Stromal cell of bone marrow (primary cell): ENCODE data around the gene TSPY9.
"Not testable (repeated sequence)": the region's sequence is repeated elsewhere in the genome, so short reads cannot be mapped to it uniquely, and the experiment has no call there.

Experiments
- DNase-seq: peaks from one replicate; pipeline ENCODE4 v3.0.0-alpha.2; 2012; ENCODE audit warnings: low read depth

TSPY9 gene

GRCh38 chrY:9486967-9487366 is at the start of gene TSPY9:
TSPY9 (plus strand) TSS chrY:9487267; CDS start chrY:9487313, 46 bp downstream.
- not testable (repeated sequence) for DNase-seq

- not testable (repeated sequence) for DNase-seq
Measured at GRCh38 chrY:9466655-9467054, 20.4 kb upstream of the TSPY9 start, which contains the start of gene TSPY1. TSPY1 (plus strand) TSS chrY:9466955; CDS start chrY:9467001, 46 bp downstream.

GRCh38 chrY:9504396-9504795 is 17.3 kb downstream of the TSPY9 start:
- not testable (repeated sequence) for DNase-seq

- not testable (repeated sequence) for DNase-seq
Measured at GRCh38 chrY:9516287-9516686, 29.2 kb downstream of the TSPY9 start.

- DNase-seq: not testable (repeated sequence)
Measured at GRCh38 chrY:9527580-9527979, 40.5 kb downstream of the TSPY9 start, which contains the start of gene TSPY10. TSPY10 (plus strand) TSS chrY:9527880; CDS start chrY:9527926, 46 bp downstream.
